H9 (cell line): Measurements from ENCODE around the gene BIN1. TPM values are rescaled to one million over a fixed set of nuclear protein-coding genes. Genes with fewer than 3 reads are reported as not detected.

Experiments used
- DNase-seq: peaks from one replicate; pipeline ENCODE4 v3.0.0-alpha.2; 2017
- H2AFZ ChIP-seq: one replicate; pipeline ENCODE4 v1.6.1; 2013; ENCODE audit warnings: mild to moderate bottlenecking, low read length, control low read depth, moderate library complexity
- H2AK5ac ChIP-seq: 2 replicates; pipeline ENCODE4 v1.6.1; 2013; ENCODE audit warnings: low read length, control low read depth, mixed read lengths; ENCODE audit not compliant: insufficient read length
- H2BK120ac ChIP-seq: one replicate; pipeline ENCODE4 v1.6.1; 2013; ENCODE audit warnings: low read depth, mild to moderate bottlenecking, low read length, control low read depth, inconsistent platforms; ENCODE audit not compliant: poor library complexity, severe bottlenecking
- H2BK12ac ChIP-seq: 2 replicates; pipeline ENCODE4 v1.6.1; 2013; ENCODE audit warnings: low read length, control low read depth, mixed read lengths, low read depth; ENCODE audit not compliant: insufficient read length
- H2BK15ac ChIP-seq: 2 replicates; pipeline ENCODE4 v1.6.1; 2013; ENCODE audit warnings: low read depth, low read length, control low read depth
- H2BK20ac ChIP-seq: one replicate; pipeline ENCODE4 v1.6.1; 2013; ENCODE audit warnings: low read depth, mild to moderate bottlenecking, low read length, control low read depth, inconsistent platforms; ENCODE audit not compliant: poor library complexity, severe bottlenecking
- H2BK5ac ChIP-seq: 2 replicates; pipeline ENCODE4 v1.6.1; 2013; ENCODE audit warnings: low read length, control low read depth, mixed read lengths; ENCODE audit not compliant: insufficient read length
- H3K14ac ChIP-seq: 2 replicates; pipeline ENCODE4 v1.6.1; 2013; ENCODE audit warnings: low read length, control low read depth; ENCODE audit not compliant: insufficient read depth
- H3K18ac ChIP-seq: 2 replicates; pipeline ENCODE4 v1.6.1; 2013; ENCODE audit warnings: low read depth, mild to moderate bottlenecking, mixed read lengths, low read length, control low read depth; ENCODE audit not compliant: insufficient read length
- H3K23ac ChIP-seq: 2 replicates; pipeline ENCODE4 v1.6.1; 2013; ENCODE audit warnings: low read length, control low read depth, mixed read lengths, low read depth; ENCODE audit not compliant: insufficient read length
- H3K23me2 ChIP-seq: 2 replicates; pipeline ENCODE4 v1.6.1; 2013; ENCODE audit warnings: low read depth, mild to moderate bottlenecking, mixed read lengths, low read length, control low read depth; ENCODE audit not compliant: insufficient read length, poor library complexity, severe bottlenecking
- H3K27ac ChIP-seq: 2 replicates; pipeline ENCODE4 v1.5.1; 2013; ENCODE audit warnings: low read length, control low read depth, mixed read lengths, low read depth; ENCODE audit not compliant: insufficient read length
- H3K27me3 ChIP-seq: 2 replicates; pipeline ENCODE4 v1.6.1; 2013; ENCODE audit warnings: low read length, control low read depth, inconsistent platforms; ENCODE audit not compliant: insufficient read depth
- H3K4ac ChIP-seq: 2 replicates; pipeline ENCODE4 v1.6.1; 2013; ENCODE audit warnings: low read depth, mild to moderate bottlenecking, control low read depth, inconsistent platforms, low read length, moderate library complexity
- H3K4me1 ChIP-seq: 2 replicates; pipeline ENCODE4 v1.6.1; 2013; ENCODE audit warnings: low read length, control low read depth, inconsistent platforms; ENCODE audit not compliant: insufficient read depth
- H3K4me2 ChIP-seq: 2 replicates; pipeline ENCODE4 v1.6.1; 2013; ENCODE audit warnings: low read length, control low read depth, mixed read lengths; ENCODE audit not compliant: insufficient read length, insufficient read depth
- H3K56ac ChIP-seq: 2 replicates; pipeline ENCODE4 v1.6.1; 2013; ENCODE audit warnings: low read depth, mild to moderate bottlenecking, mixed read lengths, low read length, control low read depth; ENCODE audit not compliant: insufficient read length
- H3K79me1 ChIP-seq: 2 replicates; pipeline ENCODE4 v1.6.1; 2013; ENCODE audit warnings: low read depth, mild to moderate bottlenecking, moderate library complexity, low read length, control low read depth, inconsistent platforms; ENCODE audit not compliant: insufficient read depth, poor library complexity, severe bottlenecking
- H3K79me2 ChIP-seq: 2 replicates; pipeline ENCODE4 v1.6.1; 2013; ENCODE audit warnings: low read length, control low read depth, inconsistent platforms; ENCODE audit not compliant: insufficient read depth
- H3K9ac ChIP-seq: 2 replicates; pipeline ENCODE4 v1.6.1; 2013; ENCODE audit warnings: low read length, control low read depth, mixed read lengths; ENCODE audit not compliant: insufficient read length; ENCODE audit errors: extremely low read depth
- H3K9me3 ChIP-seq: one replicate; pipeline ENCODE4 v1.6.1; 2013; ENCODE audit warnings: low read depth, low read length, inconsistent platforms; ENCODE audit not compliant: control insufficient read depth
- H3T11ph ChIP-seq: one replicate; pipeline ENCODE4 v1.6.1; 2013; ENCODE audit warnings: mild to moderate bottlenecking, low read length, control low read depth, inconsistent platforms
- H4K20me1 ChIP-seq: one replicate; pipeline ENCODE4 v1.6.1; 2013; ENCODE audit not compliant: control insufficient read depth, insufficient read length, insufficient read depth
- H4K5ac ChIP-seq: 2 replicates; pipeline ENCODE4 v1.6.1; 2013; ENCODE audit warnings: low read depth, mild to moderate bottlenecking, mixed read lengths, low read length, control low read depth; ENCODE audit not compliant: insufficient read length
- H4K8ac ChIP-seq: replicated peaks from 2 replicates; pipeline ENCODE4 v1.6.1; 2013; ENCODE audit warnings: low read length, control low read depth, mixed read lengths, low read depth; ENCODE audit not compliant: insufficient read length
- H4K91ac ChIP-seq: 2 replicates; pipeline ENCODE4 v1.6.1; 2013; ENCODE audit warnings: low read depth, mild to moderate bottlenecking, moderate library complexity, mixed read lengths, low read length, control low read depth; ENCODE audit not compliant: insufficient read length
- H3K27ac Mint-ChIP-seq, 3 experiments: 2 replicates in 2 of 3; 3 replicates in 1 of 3; pipeline ENCODE4 v1.8.0; 2020 to 2021; ENCODE audit warnings: mixed read lengths in 3 of 3, mild to moderate bottlenecking in 1 of 3, moderate library complexity in 1 of 3
- H3K27me3 Mint-ChIP-seq: 2 replicates; pipeline ENCODE4 v1.8.0; 2021; ENCODE audit warnings: low read depth, mild to moderate bottlenecking, moderate library complexity, mixed read lengths
- H3K36me3 Mint-ChIP-seq, 3 experiments: 2 replicates in 2 of 3; 3 replicates in 1 of 3; pipeline ENCODE4 v1.8.0; 2020 to 2021; ENCODE audit warnings: low read depth in 3 of 3, mixed read lengths in 3 of 3; ENCODE audit not compliant: insufficient read depth in 1 of 3
- H3K4me1 Mint-ChIP-seq, 2 experiments: 2 replicates each; pipeline ENCODE4 v1.8.0; 2020; ENCODE audit warnings: mixed read lengths in 2 of 2
- H3K4me3 Mint-ChIP-seq, 2 experiments: 2 replicates in 1 of 2; 3 replicates in 1 of 2; pipeline ENCODE4 v1.8.0; 2020 to 2021; ENCODE audit warnings: mild to moderate bottlenecking in 2 of 2, mixed read lengths in 2 of 2, moderate library complexity in 1 of 2
- H3K9me3 Mint-ChIP-seq, 2 experiments: 2 replicates in 1 of 2; 3 replicates in 1 of 2; pipeline ENCODE4 v1.8.0; 2020; ENCODE audit warnings: mild to moderate bottlenecking in 2 of 2, mixed read lengths in 2 of 2, moderate library complexity in 1 of 2
- CTCF ChIP-seq: fragments of 200-600 bp; sonication (generic); conservative IDR thresholded peaks from 3 replicates; pipeline ENCODE4 v1.8.0; 2021; ENCODE audit warnings: antibody characterized with exemption, mild to moderate bottlenecking
- WGBS: extraction: QIAGEN DNeasy Blood & Tissue Kit; methylation state at CpG from one replicate; pipeline ENCODE4 v1.1.7; 2013; ENCODE audit warnings: missing lambda C conversion rate, low lambda C conversion rate, mixed read lengths; ENCODE audit not compliant: insufficient read length; ENCODE audit errors: extremely low coverage; 5-methylcytosine and 5-hydroxymethylcytosine counted together
- total RNA-seq: library from RNA; stranded (reverse); gene quantifications from 2 replicates; pipeline ENCODE4 v1.2.1, GENCODE V29; 2021

The BIN1 gene
- total RNA-seq, 1 experiment from 2014 or later, result 32.0 TPM

GRCh38 chr2:127128445-127128904 is 21.5 kb upstream of the BIN1 start:
- Histone ChIP-seq H2BK20ac (no peak overlapping the region), H3K4me1 (no peaks in the 10 kb centered on the region), H3K4ac (no peak overlapping the region), H4K8ac (no peak overlapping the region), H3K4me2 (peak overlapping the region; percentile 49), H3K9ac (no peak overlapping the region), H3K27ac (no peak overlapping the region), H3K27me3 (no peaks in the 10 kb centered on the region), H2BK120ac (no peak overlapping the region), H2AK5ac (no peak overlapping the region), H2AFZ (peak overlapping the region; percentile 14), H4K5ac (no peak overlapping the region), H3K79me2 (no peaks in the 10 kb centered on the region), H3T11ph (no peak overlapping the region), H3K56ac (no peak overlapping the region), H3K79me1 (no peaks in the 10 kb centered on the region), H4K20me1 (no peaks in the 10 kb centered on the region), H3K9me3 (no peaks in the 10 kb centered on the region), H2BK15ac (no peak overlapping the region), H3K23ac (no peak overlapping the region), H2BK12ac (no peak overlapping the region), H4K91ac (no peak overlapping the region), H3K18ac (no peak overlapping the region), H3K23me2 (no peaks in the 10 kb centered on the region), H3K14ac (no peak overlapping the region; the same call in 1 of the 2 replicates), H2BK5ac (no peak overlapping the region)
- peaks cover 0 to 10% (median under 1%) of the 10 kb centered on the region in 3 experiments; a peak in 5 of 7 replicates for H3K36me3 Mint-ChIP-seq
- peaks cover 9% of the 10 kb centered on the region in 2 experiments for H3K4me1 Mint-ChIP-seq
- peak overlapping the region in 2 of 3 experiments; percentile 0 to 31; a peak in 2 of 7 replicates for H3K27ac Mint-ChIP-seq
- no peak for TF ChIP-seq CTCF
- peak; percentile 93 for DNase-seq
- H3K4me3 Mint-ChIP-seq, result peak overlapping the region; percentile 6 to 25; a peak in 4 of 5 replicates
- H3K9me3 Mint-ChIP-seq, result peaks cover 12% of the 10 kb centered on the region in 2 experiments
- peaks cover 1% of the 10 kb centered on the region for H3K27me3 Mint-ChIP-seq
- no CpG with 5 or more reads among the region's 8 CpGs for WGBS
